GM12874 (cell line): ENCODE measurements around the gene SNRK.

Source experiments
- CTCF ChIP-seq: IDR thresholded peaks from 2 replicates; pipeline ENCODE4 v1.5.1; 2011; ENCODE audit warnings: low read depth, mild to moderate bottlenecking, control low read depth, low read length, moderate library complexity; ENCODE audit not compliant: insufficient read depth

SNRK gene

GRCh38 chr3:43286115-43286840 is at the start of gene SNRK:
SNRK (plus strand) TSS chr3:43286540; CDS start chr3:43303204, 16,664 bp downstream.
- TF ChIP-seq CTCF = 0 out of 2 replicates have a peak, but pooled peaks have one; percentile 11

GRCh38 chr3:43238801-43239200 is 47.5 kb upstream of the SNRK start:
- TF ChIP-seq CTCF = no peak

GRCh38 chr3:43239755-43240154 is 46.6 kb upstream of the SNRK start:
- no peak for TF ChIP-seq CTCF

GRCh38 chr3:43243590-43244587 is 42.5 kb upstream of the SNRK start:
- no peak for TF ChIP-seq CTCF

GRCh38 chr3:43244694-43245093 is 41.6 kb upstream of the SNRK start:
- no peak for TF ChIP-seq CTCF

- TF ChIP-seq CTCF = no peak
Measured at GRCh38 chr3:43246976-43247375, 39.4 kb upstream of the SNRK start.

- TF ChIP-seq CTCF = no peak
Measured at GRCh38 chr3:43247561-43248184, 38.7 kb upstream of the SNRK start.
